K562 (cell line): ENCODE results near the gene DNAH17. TPM values are rescaled to one million over a fixed set of nuclear protein-coding genes. Genes with fewer than 3 reads are reported as not detected.

ENCODE experiments used
- CBX3 ChIP-seq, 2 experiments: IDR thresholded peaks; 1 replicate in 1 of 2; 2 replicates in 1 of 2; pipeline ENCODE4 v1.6.1; 2012; ENCODE audit warnings: inconsistent platforms in 2 of 2, low read length in 2 of 2, borderline replicate concordance in 1 of 2, control low read depth in 1 of 2
- CGGBP1 ChIP-seq: fragments of 250-450 bp; sonication (Bioruptor Pico); IDR thresholded peaks from 2 replicates; pipeline ENCODE4 v1.9.0; 2021; ENCODE audit warnings: mild to moderate bottlenecking
- DIDO1 ChIP-seq: fragments of 450-650 bp; IDR thresholded peaks from 2 replicates; pipeline ENCODE4 v1.6.1; 2016; ENCODE audit warnings: low read depth, missing biosample characterization, missing genetic modification characterization
- GABPB1 ChIP-seq: sonication (generic); formaldehyde crosslinking; IDR thresholded peaks from 2 replicates; pipeline ENCODE4 v1.8.0; 2022; ENCODE audit warnings: mild to moderate bottlenecking, missing genetic modification reagents
- GTF2F1 ChIP-seq: IDR thresholded peaks from 2 replicates; pipeline ENCODE4 v1.6.1; 2011; ENCODE audit warnings: low read depth, low read length, improper control_type of control experiment
- HCFC1 ChIP-seq: IDR thresholded peaks from 2 replicates; pipeline ENCODE4 v1.6.1; 2012; ENCODE audit warnings: low read depth, low read length, improper control_type of control experiment
- MAFK ChIP-seq: IDR thresholded peaks from 2 replicates; pipeline ENCODE4 v1.6.1; 2011; ENCODE audit warnings: low read length, improper control_type of control experiment
- MBD2 ChIP-seq: sonication (generic); IDR thresholded peaks from 2 replicates; pipeline ENCODE4 v1.6.1; 2016; ENCODE audit warnings: low read depth, borderline replicate concordance
- MYNN ChIP-seq, 2 experiments: sonication (generic); formaldehyde crosslinking in 1 of 2; IDR thresholded peaks; 2 replicates each; pipeline versions ENCODE4 v1.5.0 to v1.6.1; 2016 to 2020; ENCODE audit warnings: antibody characterized with exemption in 1 of 2, missing genetic modification reagents in 1 of 2
- RB1 ChIP-seq: fragments of 450-650 bp; IDR thresholded peaks from 2 replicates; pipeline ENCODE4 v1.6.1; 2017; ENCODE audit warnings: low read depth, mild to moderate bottlenecking
- SIX5 ChIP-seq, 2 experiments: IDR thresholded peaks; 2 replicates each; pipeline ENCODE4 v1.6.1; 2011; ENCODE audit warnings: low read length in 2 of 2, borderline replicate concordance in 1 of 2, low read depth in 1 of 2, mild to moderate bottlenecking in 1 of 2, moderate library complexity in 1 of 2; ENCODE audit not compliant: insufficient read depth in 1 of 2
- TEAD4 ChIP-seq, 2 experiments: sonication (generic) in 1 of 2; formaldehyde crosslinking in 1 of 2; IDR thresholded peaks; 2 replicates each; pipeline versions ENCODE4 v1.6.1 to v1.8.0; 2012 to 2022; ENCODE audit warnings: borderline replicate concordance in 1 of 2, inconsistent platforms in 1 of 2, low read length in 1 of 2, mild to moderate bottlenecking in 1 of 2, missing genetic modification reagents in 1 of 2
- THRAP3 ChIP-seq: fragments of 450-650 bp; IDR thresholded peaks from 2 replicates; pipeline ENCODE4 v1.6.1; 2016; ENCODE audit warnings: mild to moderate bottlenecking, inconsistent platforms, borderline replicate concordance
- TOE1 ChIP-seq, 2 experiments: fragments of 450-650 bp in 1 of 2; sonication (generic) in 1 of 2; formaldehyde crosslinking in 1 of 2; IDR thresholded peaks; 2 replicates each; pipeline versions ENCODE4 v1.7.1 to v1.8.0; 2016 to 2022; ENCODE audit warnings: borderline replicate concordance in 2 of 2, mild to moderate bottlenecking in 2 of 2, antibody characterized with exemption in 1 of 2, inconsistent platforms in 1 of 2, low read depth in 1 of 2, missing genetic modification reagents in 1 of 2, moderate library complexity in 1 of 2
- polyA plus RNA-seq, 8 experiments: library from polyadenylated mRNA; depleted of rRNA in 4 of 8; stranded (reverse) in 5 of 8; unstranded in 3 of 8; fragments of >200 nt; fragmentation: Nextera tagmentation in 2 of 8; fragmentation: Illumina TruSeq in 1 of 8; extraction: Ambion mirVana in 2 of 8; extraction: Trizol in 1 of 8; gene quantifications; 2 replicates each; pipeline versions ENCODE4 v1.2.1 to v1.2.3, GENCODE V29; 2011 to 2014; ENCODE audit warnings: inconsistent platforms in 1 of 8, missing spikeins in 1 of 8
- total RNA-seq, 7 experiments: library from RNA; depleted of rRNA in 6 of 7; stranded (reverse); fragments of >200 nt in 6 of 7; fragmentation: Illumina TruSeq in 2 of 7; extraction: Trizol in 2 of 7; gene quantifications; 2 replicates each; pipeline versions ENCODE4 v1.2.1 to v1.2.3, GENCODE V29; 2011 to 2021; ENCODE audit warnings: low replicate concordance in 1 of 7
- TF ChIP-seq, protein P1 (sequence below): sonication (generic); formaldehyde crosslinking; IDR thresholded peaks from 2 replicates; pipeline ENCODE4 v1.8.0; 2022; ENCODE audit warnings: mild to moderate bottlenecking, missing genetic modification reagents
- TF ChIP-seq, protein P2 (sequence below): fragments of 200-800 bp; sonication (Bioruptor generic); IDR thresholded peaks from 2 replicates; pipeline ENCODE4 v1.6.1; 2017; ENCODE audit warnings: missing genetic modification characterization, missing compliant biosample characterization

DNAH17 gene
- total and polyA plus RNA-seq, 9 of the 15 experiments (the other 6 are each of a cell fraction or from before 2014, with no cell fraction given): under 0.01 to 0.06 (median 0.03) TPM; not detected in 5

- TF ChIP-seq, protein P1, sequence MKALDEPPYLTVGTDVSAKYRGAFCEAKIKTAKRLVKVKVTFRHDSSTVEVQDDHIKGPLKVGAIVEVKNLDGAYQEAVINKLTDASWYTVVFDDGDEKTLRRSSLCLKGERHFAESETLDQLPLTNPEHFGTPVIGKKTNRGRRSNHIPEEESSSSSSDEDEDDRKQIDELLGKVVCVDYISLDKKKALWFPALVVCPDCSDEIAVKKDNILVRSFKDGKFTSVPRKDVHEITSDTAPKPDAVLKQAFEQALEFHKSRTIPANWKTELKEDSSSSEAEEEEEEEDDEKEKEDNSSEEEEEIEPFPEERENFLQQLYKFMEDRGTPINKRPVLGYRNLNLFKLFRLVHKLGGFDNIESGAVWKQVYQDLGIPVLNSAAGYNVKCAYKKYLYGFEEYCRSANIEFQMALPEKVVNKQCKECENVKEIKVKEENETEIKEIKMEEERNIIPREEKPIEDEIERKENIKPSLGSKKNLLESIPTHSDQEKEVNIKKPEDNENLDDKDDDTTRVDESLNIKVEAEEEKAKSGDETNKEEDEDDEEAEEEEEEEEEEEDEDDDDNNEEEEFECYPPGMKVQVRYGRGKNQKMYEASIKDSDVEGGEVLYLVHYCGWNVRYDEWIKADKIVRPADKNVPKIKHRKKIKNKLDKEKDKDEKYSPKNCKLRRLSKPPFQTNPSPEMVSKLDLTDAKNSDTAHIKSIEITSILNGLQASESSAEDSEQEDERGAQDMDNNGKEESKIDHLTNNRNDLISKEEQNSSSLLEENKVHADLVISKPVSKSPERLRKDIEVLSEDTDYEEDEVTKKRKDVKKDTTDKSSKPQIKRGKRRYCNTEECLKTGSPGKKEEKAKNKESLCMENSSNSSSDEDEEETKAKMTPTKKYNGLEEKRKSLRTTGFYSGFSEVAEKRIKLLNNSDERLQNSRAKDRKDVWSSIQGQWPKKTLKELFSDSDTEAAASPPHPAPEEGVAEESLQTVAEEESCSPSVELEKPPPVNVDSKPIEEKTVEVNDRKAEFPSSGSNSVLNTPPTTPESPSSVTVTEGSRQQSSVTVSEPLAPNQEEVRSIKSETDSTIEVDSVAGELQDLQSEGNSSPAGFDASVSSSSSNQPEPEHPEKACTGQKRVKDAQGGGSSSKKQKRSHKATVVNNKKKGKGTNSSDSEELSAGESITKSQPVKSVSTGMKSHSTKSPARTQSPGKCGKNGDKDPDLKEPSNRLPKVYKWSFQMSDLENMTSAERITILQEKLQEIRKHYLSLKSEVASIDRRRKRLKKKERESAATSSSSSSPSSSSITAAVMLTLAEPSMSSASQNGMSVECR (CRISPR knock-in tag): peak; percentile 98
- TF ChIP-seq CBX3 (IDR thresholded peaks at IDR 0.05; ENCODE audit: borderline replicate concordance in 1 of 2, low read length in 2 of 2): peak in 1 of 2 experiments; percentile 58; a peak in 1 of 3 replicates
- peak; percentile 84 for TF ChIP-seq HCFC1
- TF ChIP-seq MAFK: no peak
- TF ChIP-seq TEAD4 (IDR thresholded peaks at IDR 0.05; ENCODE audit: low read length): no peak; the same call in 1 of the 2 replicates
- no peak for TF ChIP-seq TEAD4 (CRISPR knock-in tag; IDR thresholded peaks at IDR 0.05; ENCODE audit: borderline replicate concordance)
- TF ChIP-seq, protein P2, sequence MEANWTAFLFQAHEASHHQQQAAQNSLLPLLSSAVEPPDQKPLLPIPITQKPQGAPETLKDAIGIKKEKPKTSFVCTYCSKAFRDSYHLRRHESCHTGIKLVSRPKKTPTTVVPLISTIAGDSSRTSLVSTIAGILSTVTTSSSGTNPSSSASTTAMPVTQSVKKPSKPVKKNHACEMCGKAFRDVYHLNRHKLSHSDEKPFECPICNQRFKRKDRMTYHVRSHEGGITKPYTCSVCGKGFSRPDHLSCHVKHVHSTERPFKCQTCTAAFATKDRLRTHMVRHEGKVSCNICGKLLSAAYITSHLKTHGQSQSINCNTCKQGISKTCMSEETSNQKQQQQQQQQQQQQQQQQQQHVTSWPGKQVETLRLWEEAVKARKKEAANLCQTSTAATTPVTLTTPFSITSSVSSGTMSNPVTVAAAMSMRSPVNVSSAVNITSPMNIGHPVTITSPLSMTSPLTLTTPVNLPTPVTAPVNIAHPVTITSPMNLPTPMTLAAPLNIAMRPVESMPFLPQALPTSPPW (CRISPR knock-in tag): peak; percentile 73
- 0 out of 2 replicates have a peak, but pooled peaks have one; percentile 49 for TF ChIP-seq MBD2
- TF ChIP-seq RB1: peak; percentile 92
- no peak for TF ChIP-seq THRAP3
- TF ChIP-seq GABPB1: peak; percentile 97
- TF ChIP-seq TOE1 (IDR thresholded peaks at IDR 0.05; ENCODE audit: borderline replicate concordance): 0 out of 2 replicates have a peak, but pooled peaks have one; percentile 48
- TF ChIP-seq TOE1 (CRISPR knock-in tag; IDR thresholded peaks at IDR 0.05; ENCODE audit: borderline replicate concordance, low read depth): no peak
- peak; percentile 83 for TF ChIP-seq DIDO1 (tag)
- TF ChIP-seq SIX5 (IDR thresholded peaks at IDR 0.05; ENCODE audit: borderline replicate concordance in 1 of 2, insufficient read depth in 1 of 2, low read depth in 1 of 2, low read length in 2 of 2): peak in 1 of 2 experiments; percentile 34; a peak in 1 of 4 replicates
- peak; percentile 95; the same call in 1 of the 2 replicates for TF ChIP-seq CGGBP1 (CRISPR knock-in tag)
- 0 out of 2 replicates have a peak, but pooled peaks have one; percentile 21 for TF ChIP-seq GTF2F1
- no peak for TF ChIP-seq MYNN (IDR thresholded peaks at IDR 0.05)
- TF ChIP-seq MYNN (CRISPR knock-in tag; IDR thresholded peaks at IDR 0.05): no peak
These were observed 198.7 kb downstream of the DNAH17 start, which contains the start of gene PGS1 (continued) for GRCh38 chr17:78378225-78379130.
